ENCODE results near the gene SLC23A2. TPM values are rescaled to one million over a fixed set of nuclear protein-coding genes. Genes with fewer than 3 reads are reported as not detected.
"Not testable (repeated sequence)": the region's sequence is repeated elsewhere in the genome, so short reads cannot be mapped to it uniquely, and the experiment has no call there.

SLC23A2 gene
- total RNA-seq, 1 donor from 2014 or later, result 24.2 TPM

DNA sequence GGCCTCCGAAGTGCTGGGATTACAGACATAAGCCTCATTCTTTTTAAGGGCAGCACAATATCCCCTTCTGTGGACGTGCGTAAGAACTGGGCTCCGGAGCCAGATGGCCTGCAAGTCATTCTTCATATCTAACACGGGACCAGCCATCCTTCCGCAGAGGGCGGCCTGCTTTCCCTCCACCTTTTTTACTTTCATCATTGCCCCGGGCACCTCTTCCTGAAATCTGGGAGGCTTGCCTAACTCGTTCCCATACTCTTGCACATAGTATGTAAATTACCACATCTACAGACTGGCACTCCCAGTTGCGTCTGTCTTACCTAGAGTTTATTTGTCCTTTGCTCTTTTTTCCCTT, 29.9 kb upstream of the SLC23A2 start:
- no peak overlapping the region for H3K4me3 Mint-ChIP-seq (ENCODE audit: unreplicated experiment)
- no peaks in the 10 kb centered on the region for H3K27me3 Mint-ChIP-seq (ENCODE audit: low read depth)
- no peaks in the 10 kb centered on the region for H3K9me3 Mint-ChIP-seq (ENCODE audit: low read depth)
- peaks cover 34% of the 10 kb centered on the region for H3K4me1 Mint-ChIP-seq (ENCODE audit: low read depth)
- peak; percentile 54 for DNase-seq (ENCODE audit: low spot score)
- H3K36me3 Mint-ChIP-seq (ENCODE audit: low read depth), result no peaks in the 10 kb centered on the region
- TF ChIP-seq, protein P1, sequence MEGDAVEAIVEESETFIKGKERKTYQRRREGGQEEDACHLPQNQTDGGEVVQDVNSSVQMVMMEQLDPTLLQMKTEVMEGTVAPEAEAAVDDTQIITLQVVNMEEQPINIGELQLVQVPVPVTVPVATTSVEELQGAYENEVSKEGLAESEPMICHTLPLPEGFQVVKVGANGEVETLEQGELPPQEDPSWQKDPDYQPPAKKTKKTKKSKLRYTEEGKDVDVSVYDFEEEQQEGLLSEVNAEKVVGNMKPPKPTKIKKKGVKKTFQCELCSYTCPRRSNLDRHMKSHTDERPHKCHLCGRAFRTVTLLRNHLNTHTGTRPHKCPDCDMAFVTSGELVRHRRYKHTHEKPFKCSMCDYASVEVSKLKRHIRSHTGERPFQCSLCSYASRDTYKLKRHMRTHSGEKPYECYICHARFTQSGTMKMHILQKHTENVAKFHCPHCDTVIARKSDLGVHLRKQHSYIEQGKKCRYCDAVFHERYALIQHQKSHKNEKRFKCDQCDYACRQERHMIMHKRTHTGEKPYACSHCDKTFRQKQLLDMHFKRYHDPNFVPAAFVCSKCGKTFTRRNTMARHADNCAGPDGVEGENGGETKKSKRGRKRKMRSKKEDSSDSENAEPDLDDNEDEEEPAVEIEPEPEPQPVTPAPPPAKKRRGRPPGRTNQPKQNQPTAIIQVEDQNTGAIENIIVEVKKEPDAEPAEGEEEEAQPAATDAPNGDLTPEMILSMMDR (IDR thresholded peaks at IDR 0.05), result no peak
- no peak overlapping the region for H3K27ac Mint-ChIP-seq (ENCODE audit: unreplicated experiment)

DNA sequence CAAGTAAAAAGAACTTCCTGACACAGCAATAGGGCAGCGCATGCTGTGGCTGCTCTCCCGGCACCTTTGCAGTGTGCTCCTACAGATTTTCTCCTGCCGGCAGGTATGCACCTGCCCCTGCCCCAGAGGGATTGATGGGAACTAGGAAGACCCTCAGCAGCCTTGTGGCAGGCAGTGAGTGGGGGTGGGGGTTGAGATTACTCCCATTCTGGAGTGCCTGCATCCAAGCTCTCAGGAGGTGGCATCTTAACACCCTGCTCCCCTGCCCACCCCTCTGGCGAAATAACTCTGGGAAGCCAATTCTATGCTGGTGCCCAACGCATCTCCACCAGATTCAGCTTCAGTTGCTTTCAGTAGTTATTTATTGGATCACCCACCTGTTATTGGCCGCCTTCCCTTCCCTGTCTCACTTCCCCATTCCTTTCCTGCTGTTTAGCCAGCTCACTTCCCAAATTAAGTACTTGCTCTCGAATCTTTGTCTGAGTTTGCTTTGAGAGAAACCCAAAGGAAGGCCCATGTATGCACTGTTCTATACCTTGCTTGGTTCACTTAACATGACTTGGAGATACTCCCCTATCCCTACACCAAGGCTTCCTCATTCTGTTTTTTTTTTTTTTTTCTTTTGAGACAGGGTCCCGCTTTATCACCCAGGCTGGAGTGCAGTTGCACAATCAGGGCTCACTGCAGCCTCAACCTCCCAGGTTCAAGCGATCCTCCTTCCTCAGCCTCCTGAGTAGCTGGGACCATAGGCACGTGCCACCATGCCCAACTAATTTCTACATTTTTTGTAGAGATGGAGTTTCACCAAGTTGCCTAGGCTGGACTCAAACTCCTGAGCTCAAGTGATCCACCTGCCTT, 29.3 kb upstream of the SLC23A2 start:
- TF ChIP-seq, protein P1 (IDR thresholded peaks at IDR 0.05), result no peak
- DNase-seq (ENCODE audit: low spot score), result peak; percentile 49
- Mint-ChIP-seq H3K36me3 (ENCODE audit: low read depth) (no peaks in the 10 kb centered on the region), H3K27ac (ENCODE audit: unreplicated experiment) (no peak overlapping the region), H3K4me1 (ENCODE audit: low read depth) (peaks cover 34% of the 10 kb centered on the region), H3K9me3 (ENCODE audit: low read depth) (no peaks in the 10 kb centered on the region), H3K27me3 (ENCODE audit: low read depth) (no peaks in the 10 kb centered on the region), H3K4me3 (ENCODE audit: unreplicated experiment) (no peak overlapping the region)

DNA sequence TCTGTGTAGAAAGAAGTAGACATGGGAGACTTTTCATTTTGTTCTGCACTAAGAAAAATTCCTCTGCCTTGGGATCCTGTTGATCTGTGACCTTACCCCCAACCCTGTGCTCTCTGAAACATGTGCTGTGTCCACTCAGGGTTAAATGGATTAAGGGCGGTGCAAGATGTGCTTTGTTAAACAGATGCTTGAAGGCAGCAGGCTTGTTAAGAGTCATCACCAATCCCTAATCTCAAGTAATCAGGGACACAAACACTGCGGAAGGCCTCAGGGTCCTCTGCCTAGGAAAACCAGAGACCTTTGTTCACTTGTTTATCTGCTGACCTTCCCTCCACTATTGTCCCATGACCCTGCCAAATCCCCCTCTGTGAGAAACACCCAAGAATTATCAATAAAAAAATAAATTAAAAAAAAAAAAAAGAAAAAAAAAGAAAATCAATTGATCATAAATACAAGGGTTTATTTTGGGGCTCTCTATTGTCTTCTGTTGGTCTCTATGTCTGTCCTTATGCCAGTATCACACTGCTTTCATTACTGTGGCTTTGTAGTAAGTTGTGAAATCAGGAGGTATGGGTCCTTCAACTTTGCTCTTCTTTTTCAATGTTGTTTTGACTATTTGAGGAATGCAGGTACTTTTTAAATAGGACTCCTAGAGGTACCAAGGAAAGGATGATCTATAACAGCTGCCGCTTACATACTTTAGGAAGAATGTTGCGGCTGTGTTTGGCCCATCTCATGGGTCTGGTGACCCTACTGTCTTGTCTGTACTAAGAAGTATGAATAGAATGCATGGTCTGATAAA, 27.1 kb upstream of the SLC23A2 start:
- H3K27ac Mint-ChIP-seq (ENCODE audit: unreplicated experiment); DNase-seq (ENCODE audit: low spot score); H3K4me3 Mint-ChIP-seq (ENCODE audit: unreplicated experiment); H3K27me3 Mint-ChIP-seq (ENCODE audit: low read depth); H3K36me3 Mint-ChIP-seq (ENCODE audit: low read depth); H3K9me3 Mint-ChIP-seq (ENCODE audit: low read depth): not testable (repeated sequence)
- H3K4me1 Mint-ChIP-seq (ENCODE audit: low read depth), result peaks cover 35% of the 10 kb centered on the region

DNA sequence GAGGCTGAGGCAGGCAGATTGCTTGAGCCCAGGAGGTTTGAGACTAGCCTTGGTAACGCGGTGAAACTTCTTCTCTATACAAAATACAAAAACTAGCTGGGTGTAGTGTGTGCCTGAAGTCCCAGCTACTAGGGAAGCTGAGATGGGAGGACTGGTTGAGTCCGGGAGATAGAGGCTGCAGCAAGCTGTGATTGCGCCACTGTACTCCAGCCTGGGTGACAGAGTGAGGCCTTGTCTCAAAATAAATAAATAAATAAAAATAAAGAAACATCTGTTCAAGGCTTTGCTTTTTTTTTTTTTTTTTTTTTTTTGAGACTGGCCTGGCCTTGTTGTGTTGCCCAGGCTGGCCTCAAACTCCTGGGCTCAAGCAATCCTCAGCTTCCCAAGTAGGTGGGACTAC, 23.7 kb upstream of the SLC23A2 start:
- Mint-ChIP-seq H3K9me3 (ENCODE audit: low read depth) (no peaks in the 10 kb centered on the region), H3K27me3 (ENCODE audit: low read depth) (no peaks in the 10 kb centered on the region), H3K27ac (ENCODE audit: unreplicated experiment) (no peak overlapping the region), H3K36me3 (ENCODE audit: low read depth) (no peaks in the 10 kb centered on the region), H3K4me3 (ENCODE audit: unreplicated experiment) (no peak overlapping the region), H3K4me1 (ENCODE audit: low read depth) (peaks cover 22% of the 10 kb centered on the region)
- no peak for DNase-seq (ENCODE audit: low spot score)
- TF ChIP-seq, protein P1 (IDR thresholded peaks at IDR 0.05), result no peak

DNA sequence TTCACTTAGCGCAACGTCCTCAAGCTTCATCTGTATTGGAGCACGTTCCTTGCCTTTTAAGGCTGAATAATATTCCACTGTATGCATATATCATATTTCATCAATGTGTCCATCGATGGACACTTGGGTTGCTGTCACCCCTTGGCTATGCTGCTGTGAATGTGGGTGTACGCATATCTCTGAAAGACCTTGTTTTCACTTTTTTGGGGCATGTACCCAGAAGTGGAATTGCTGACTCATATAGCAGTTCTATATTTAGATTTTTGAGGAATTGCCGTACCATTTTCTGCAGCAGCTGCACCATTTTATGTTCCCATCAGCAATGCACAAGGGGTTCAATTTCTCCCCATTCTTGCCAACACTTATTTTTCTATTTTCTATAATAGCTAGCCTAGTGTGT, 22.8 kb upstream of the SLC23A2 start:
- TF ChIP-seq, protein P1 (IDR thresholded peaks at IDR 0.05), result no peak
- H3K36me3 Mint-ChIP-seq (ENCODE audit: low read depth), result no peaks in the 10 kb centered on the region
- no peak for DNase-seq (ENCODE audit: low spot score)
- peak overlapping the region; percentile 7 for H3K27ac Mint-ChIP-seq (ENCODE audit: unreplicated experiment)
- H3K4me1 Mint-ChIP-seq (ENCODE audit: low read depth), result peaks cover 14% of the 10 kb centered on the region
- no peaks in the 10 kb centered on the region for H3K27me3 Mint-ChIP-seq (ENCODE audit: low read depth)
- no peak overlapping the region for H3K4me3 Mint-ChIP-seq (ENCODE audit: unreplicated experiment)
- no peaks in the 10 kb centered on the region for H3K9me3 Mint-ChIP-seq (ENCODE audit: low read depth)

DNA sequence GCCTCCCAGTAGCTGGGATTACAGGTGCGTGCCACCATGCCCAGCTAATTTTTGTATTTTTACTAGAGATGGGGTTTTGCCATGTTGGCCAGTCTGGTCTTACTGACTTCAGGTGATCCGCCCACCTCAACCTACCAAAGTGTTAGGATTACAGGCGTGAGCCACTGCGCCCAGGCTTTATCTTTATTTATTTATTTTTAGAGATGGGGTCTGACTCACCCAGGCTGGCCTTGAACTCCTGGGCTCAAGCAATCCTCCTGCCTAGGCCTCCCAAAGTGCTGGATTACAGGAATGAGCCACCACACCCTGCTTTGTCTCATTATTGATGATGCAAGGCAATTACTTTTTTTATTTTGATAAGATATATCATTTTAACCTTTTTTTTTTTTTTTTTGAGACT, 21.9 kb upstream of the SLC23A2 start:
- H3K4me3 Mint-ChIP-seq (ENCODE audit: unreplicated experiment); DNase-seq (ENCODE audit: low spot score); H3K27ac Mint-ChIP-seq (ENCODE audit: unreplicated experiment); H3K27me3 Mint-ChIP-seq (ENCODE audit: low read depth); H3K4me1 Mint-ChIP-seq (ENCODE audit: low read depth); H3K36me3 Mint-ChIP-seq (ENCODE audit: low read depth); H3K9me3 Mint-ChIP-seq (ENCODE audit: low read depth): not testable (repeated sequence)

Data from chondrocyte (in vitro differentiated cells).